Activated CD4-positive, alpha-beta T cell treated with anti-CD3 and anti-CD28 coated beads for 36 hours (primary cell): ENCODE measurements around the gene PIP4P1. TPM values are rescaled to one million over a fixed set of nuclear protein-coding genes. Genes with fewer than 3 reads are reported as not detected.

Source experiments
- ATAC-seq: fragments of 200-7000 bp; cut with Tn5 transposase; one replicate; pipeline ENCODE4 v1.10.0; 2021; ENCODE audit warnings: mild to moderate bottlenecking, moderate library complexity
- CTCF ChIA-PET: fragments of 350-600 bp; sonication (Branson Sonifier 250); formaldehyde crosslinking; loops from one replicate; lab custom pipeline; 2021; ENCODE audit warnings: antibody characterized with exemption; lab: Charles Lee
- POLR2A ChIA-PET: fragments of 350-600 bp; sonication (Branson Sonifier 250); formaldehyde crosslinking; loops from one replicate; lab custom pipeline; 2021; ENCODE audit warnings: antibody characterized with exemption, inconsistent platforms; lab: Charles Lee
- DNase-seq: peaks from one replicate; pipeline ENCODE4 v3.0.0-alpha.2; 2020
- H3K27ac Mint-ChIP-seq: one replicate; pipeline ENCODE4 v1.8.0; 2021; ENCODE audit warnings: mixed read lengths
- H3K27me3 Mint-ChIP-seq: one replicate; pipeline ENCODE4 v1.8.0; 2021; ENCODE audit warnings: mixed read lengths
- H3K36me3 Mint-ChIP-seq: one replicate; pipeline ENCODE4 v1.8.0; 2021; ENCODE audit warnings: low read depth, mixed read lengths
- H3K4me1 Mint-ChIP-seq: one replicate; pipeline ENCODE4 v1.8.0; 2021; ENCODE audit warnings: mixed read lengths
- H3K4me3 Mint-ChIP-seq: one replicate; pipeline ENCODE4 v1.8.0; 2021; ENCODE audit warnings: mild to moderate bottlenecking, moderate library complexity, mixed read lengths
- H3K9me3 Mint-ChIP-seq: one replicate; pipeline ENCODE4 v1.8.0; 2021; ENCODE audit warnings: low read depth, mixed read lengths
- intact Hi-C, 2 experiments: fragments of 100-400 bp; cut with DNase I in 1 of 2; cut with micrococcal nuclease in 1 of 2; formaldehyde crosslinking; loops; one replicate each; pipeline versions ENCODE4 v1.14.2 to v1.15.1; 2022 to 2024; cut with DNase I, micrococcal nuclease
- total RNA-seq, 2 experiments: library from RNA; stranded (reverse); gene quantifications; one replicate each; pipeline ENCODE4 v1.2.3, GENCODE V29; 2021

Gene PIP4P1
- total RNA-seq, 2 experiments from 2014 or later, result 24.2 to 24.7 TPM

DNA sequence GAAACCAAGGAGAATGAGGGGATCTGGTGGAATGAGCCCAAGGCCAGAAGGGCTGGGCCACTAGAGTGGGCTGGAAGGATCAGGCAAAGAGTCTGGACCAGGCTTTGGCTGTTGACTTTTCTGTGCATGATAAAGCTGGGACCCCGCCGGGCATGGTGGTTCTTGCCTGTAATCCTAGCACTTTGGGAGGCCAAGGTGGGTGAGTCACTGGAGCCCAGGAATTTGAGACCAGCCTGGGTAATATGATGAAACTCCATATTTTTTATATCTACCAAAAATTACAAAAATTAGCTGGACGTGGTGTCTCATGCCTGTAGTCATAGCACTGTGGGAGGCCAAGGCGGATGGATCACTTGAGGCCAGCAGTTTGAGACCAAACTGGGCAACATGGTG, 24.9 kb downstream of the PIP4P1 start:
- intact Hi-C loops, result no loop called here
- no peaks in the 10 kb centered on the region for H3K36me3 Mint-ChIP-seq
- H3K4me1 Mint-ChIP-seq, result peaks cover 13% of the 10 kb centered on the region
- no peaks in the 10 kb centered on the region for H3K9me3 Mint-ChIP-seq
- H3K27ac Mint-ChIP-seq, result no peak overlapping the region
- ChIA-PET CTCF (interaction anchor here (0.6 kb wide), 3 partner anchors 17 to 53 kb away, joined by 3 to 4 read pairs (median 3); no protein-coding TSS in a partner anchor), POLR2A (no interaction called here)
- H3K27me3 Mint-ChIP-seq, result no peaks in the 10 kb centered on the region
- H3K4me3 Mint-ChIP-seq, result no peak overlapping the region
- DNase-seq (no peak), ATAC-seq (no peak)

DNA sequence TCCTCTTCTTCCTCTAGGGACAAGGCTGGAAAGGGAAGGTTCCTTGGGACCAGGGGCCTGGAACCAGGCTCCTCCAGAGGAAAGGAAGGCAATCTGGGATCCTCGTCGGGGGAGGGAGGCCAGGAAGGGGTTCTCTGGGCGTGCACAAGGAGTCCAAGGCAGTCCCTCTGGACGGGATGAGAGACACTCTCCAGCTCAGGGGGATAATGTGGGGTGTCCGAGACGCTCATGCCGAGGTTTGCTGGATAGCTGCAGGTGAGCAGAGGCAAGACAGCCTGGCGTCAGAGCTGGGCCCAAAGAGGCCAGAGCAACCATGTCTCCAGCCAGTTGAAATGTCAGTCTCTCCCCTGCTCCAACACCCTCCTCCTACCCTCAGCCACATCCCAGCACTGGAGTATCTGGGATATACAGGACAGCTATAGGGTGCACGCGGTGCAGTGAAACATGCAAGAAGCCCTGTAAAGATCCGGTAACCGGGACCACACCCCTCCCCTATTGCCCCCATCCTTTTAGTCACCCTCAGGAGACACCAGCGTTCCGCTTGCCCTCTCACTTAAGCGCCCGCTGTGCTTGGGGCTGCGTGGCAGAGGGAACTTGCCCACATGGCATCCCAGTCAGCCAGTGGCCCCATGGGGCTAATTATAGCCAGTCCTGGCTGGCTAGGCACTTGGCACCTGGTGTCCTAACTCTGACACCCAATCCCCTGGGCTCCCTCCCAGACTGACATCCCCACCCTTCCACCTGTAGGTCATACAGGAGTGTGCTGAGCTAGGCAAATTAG, 25.5 kb downstream of the PIP4P1 start, which contains the start of gene KLHL33:
TSS of gene KLHL33 (minus strand) at position 585 of the 781 bp plus-strand sequence. CDS start at position 230, 355 bp downstream.
- no peak within 1 kb of the TSS for H3K27ac Mint-ChIP-seq

DNA sequence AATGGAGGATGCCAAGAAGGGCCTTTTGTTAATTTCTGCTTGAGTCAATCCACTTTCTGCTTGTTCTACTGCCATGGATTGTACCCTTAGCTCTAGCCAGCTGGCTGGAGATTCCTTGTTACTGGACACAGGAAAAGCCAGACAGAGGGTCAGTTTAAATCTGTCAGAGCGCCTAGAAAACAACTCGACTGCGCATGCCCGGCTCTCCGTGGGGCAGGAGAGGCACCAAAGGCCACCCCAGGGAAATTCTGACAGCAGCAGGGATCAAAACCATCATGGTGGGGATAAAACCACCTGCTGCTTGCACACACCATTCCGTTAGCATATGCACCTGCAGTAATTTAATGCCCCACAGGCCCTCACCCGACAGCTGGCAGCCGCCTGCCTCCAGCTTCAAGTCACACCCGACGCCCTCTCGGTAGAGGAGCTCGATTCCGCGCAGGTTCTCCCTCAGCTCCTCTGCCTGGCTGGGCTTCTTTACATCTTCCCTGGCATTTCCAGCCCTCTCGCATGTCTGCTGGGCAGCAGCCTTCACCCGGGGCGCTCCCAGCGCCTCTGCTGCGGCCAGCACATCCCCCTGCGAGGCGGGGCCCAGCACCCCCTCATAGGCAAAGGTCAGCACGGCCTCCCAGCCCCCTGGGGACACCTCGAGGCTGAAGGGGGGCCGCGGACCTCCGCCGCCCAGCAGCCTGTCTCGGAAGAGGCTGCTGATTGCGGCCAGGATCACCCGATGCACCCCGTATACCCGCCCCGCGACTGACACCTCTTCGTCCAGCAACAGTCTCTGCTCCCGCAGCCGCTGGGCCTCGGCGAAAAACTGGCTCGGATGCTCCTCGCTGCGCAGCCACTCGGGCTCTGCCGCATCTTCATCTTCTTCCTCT, 26.3 kb downstream of the PIP4P1 start:
- POLR2A ChIA-PET, result no interaction called here
- Mint-ChIP-seq H3K27me3 (no peaks in the 10 kb centered on the region), H3K4me3 (no peak overlapping the region), H3K36me3 (no peaks in the 10 kb centered on the region), H3K9me3 (no peaks in the 10 kb centered on the region), H3K4me1 (peaks cover under 1% of the 10 kb centered on the region), H3K27ac (no peak overlapping the region)
- no peak for ATAC-seq
- DNase-seq, result no peak
- intact Hi-C loops, result no loop called here
- CTCF ChIA-PET, result no interaction called here

More for the DNA sequence above, 25.5 kb downstream of the PIP4P1 start, which contains the start of gene KLHL33:
- H3K36me3 Mint-ChIP-seq, result no peaks in the 10 kb centered on the region
- POLR2A ChIA-PET, result no interaction called here
- DNase-seq (no peak), ATAC-seq (no peak)
- CTCF ChIA-PET, result no interaction called here
- peaks cover 7% of the 10 kb centered on the region for H3K4me1 Mint-ChIP-seq
- H3K27me3 Mint-ChIP-seq, result no peaks in the 10 kb centered on the region
- H3K4me3 Mint-ChIP-seq, result no peak within 1 kb of the TSS
- no peaks in the 10 kb centered on the region for H3K9me3 Mint-ChIP-seq
- intact Hi-C loops, result no loop called here

DNA sequence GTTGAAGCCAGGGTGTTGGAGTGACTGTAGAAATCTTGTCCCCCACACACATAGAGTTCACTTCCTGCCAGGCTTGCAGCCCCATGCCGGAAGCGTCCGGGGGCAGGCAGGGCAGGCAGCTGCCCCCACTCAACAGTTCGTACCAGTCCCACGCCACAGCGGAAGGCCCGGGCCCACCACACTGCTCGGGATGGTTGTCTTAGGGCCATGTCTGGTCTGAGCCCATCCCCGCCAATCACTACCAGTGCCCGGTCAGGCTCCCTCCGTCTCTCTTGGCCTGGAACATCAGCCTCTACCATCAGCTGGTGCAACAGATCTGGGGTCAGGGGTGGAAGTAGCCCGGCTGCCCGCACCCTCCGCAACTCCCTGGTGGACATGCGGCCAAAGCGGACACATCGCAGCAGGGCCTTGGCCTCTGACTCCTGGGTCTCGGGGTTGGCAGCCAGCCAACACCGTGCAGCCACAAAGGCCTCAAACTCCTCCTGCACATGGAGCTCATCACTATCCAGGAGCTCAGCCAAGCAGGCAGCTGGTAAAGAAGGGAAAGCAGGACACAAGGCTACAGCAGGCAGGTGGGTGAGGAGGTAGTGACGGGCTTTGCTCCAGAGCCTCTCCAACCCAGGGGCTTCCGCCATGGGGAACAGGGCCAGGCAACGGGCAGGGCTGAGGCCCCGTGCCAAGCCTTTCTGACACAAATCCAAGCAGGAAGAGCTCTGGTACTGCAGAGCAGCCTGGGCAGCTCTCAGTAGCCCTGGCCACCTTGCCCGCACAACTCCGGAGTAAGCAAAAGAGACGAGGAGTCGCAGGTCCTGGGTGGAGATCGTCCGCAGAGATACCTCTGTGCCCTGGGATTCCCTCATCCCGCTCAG, 31.2 kb downstream of the PIP4P1 start:
- Mint-ChIP-seq H3K4me1 (peaks cover 28% of the 10 kb centered on the region), H3K27me3 (no peaks in the 10 kb centered on the region), H3K27ac (peak overlapping the region; percentile 6), H3K36me3 (no peaks in the 10 kb centered on the region), H3K9me3 (no peaks in the 10 kb centered on the region), H3K4me3 (no peak overlapping the region)
- no peak for DNase-seq
- ATAC-seq, result no peak
- intact Hi-C loops, result no loop called here
- ChIA-PET CTCF (interaction anchor here (3.0 kb wide), 1 partner anchor 15 kb away, joined by 13 read pairs; no protein-coding TSS in a partner anchor), POLR2A (interaction anchor here (0.6 kb wide), 1 partner anchor 1119 kb away, joined by 3 read pairs; no protein-coding TSS in a partner anchor)

DNA sequence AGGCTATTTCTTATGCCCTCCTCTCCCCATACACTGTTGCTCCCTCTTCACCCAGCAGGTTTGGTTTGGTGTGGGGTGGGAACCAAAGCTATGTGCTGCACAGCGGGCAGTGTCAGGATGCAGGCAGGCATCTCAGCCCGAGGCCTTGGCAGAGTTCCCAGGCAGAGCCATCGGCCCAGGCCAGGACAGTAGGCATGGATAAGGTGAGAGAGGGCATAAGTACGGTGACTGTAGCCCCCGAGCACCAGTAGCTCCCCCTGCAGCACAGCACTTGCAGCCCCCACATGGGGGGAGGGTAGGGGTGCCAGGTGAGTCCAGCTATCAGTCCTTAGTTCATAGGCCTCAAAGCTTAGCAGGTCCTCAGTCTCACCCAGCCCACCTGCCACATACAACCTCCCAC, 32.4 kb downstream of the PIP4P1 start:
- ChIA-PET POLR2A (no interaction called here), CTCF (interaction anchor here (3.0 kb wide), 1 partner anchor 14 kb away, joined by 13 read pairs; no protein-coding TSS in a partner anchor)
- H3K27ac Mint-ChIP-seq, result no peak overlapping the region
- DNase-seq, result no peak
- peaks cover 28% of the 10 kb centered on the region for H3K4me1 Mint-ChIP-seq
- no peaks in the 10 kb centered on the region for H3K9me3 Mint-ChIP-seq
- no peaks in the 10 kb centered on the region for H3K27me3 Mint-ChIP-seq
- no peaks in the 10 kb centered on the region for H3K36me3 Mint-ChIP-seq
- no peak for ATAC-seq
- H3K4me3 Mint-ChIP-seq, result no peak overlapping the region
- intact Hi-C loops, result no loop called here

DNA sequence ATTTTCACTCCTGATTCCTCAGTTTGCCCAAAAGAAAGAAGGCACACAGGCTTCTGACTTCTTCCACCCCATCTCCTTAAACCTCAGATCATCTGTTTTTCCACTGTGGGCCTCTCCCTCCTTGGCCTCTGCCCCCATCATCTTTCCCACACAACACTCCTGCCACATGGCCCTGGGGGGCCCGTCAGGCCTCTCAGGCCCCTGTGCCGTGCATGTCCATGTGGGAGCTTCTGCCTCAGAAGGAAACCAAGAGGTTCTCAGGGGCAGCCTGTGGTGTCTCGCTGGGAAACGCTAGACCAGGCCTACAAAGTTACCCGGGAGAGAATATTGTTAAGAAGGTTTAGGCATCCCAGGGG, 33.2 kb downstream of the PIP4P1 start:
- Mint-ChIP-seq H3K4me3 (peak overlapping the region; percentile 37), H3K4me1 (peaks cover 28% of the 10 kb centered on the region), H3K9me3 (no peaks in the 10 kb centered on the region), H3K27ac (peak overlapping the region; percentile 81), H3K36me3 (no peaks in the 10 kb centered on the region), H3K27me3 (no peaks in the 10 kb centered on the region)
- ATAC-seq (no peak), DNase-seq (no peak)
- ChIA-PET CTCF (no interaction called here), POLR2A (no interaction called here)
- intact Hi-C loops, result no loop called here

DNA sequence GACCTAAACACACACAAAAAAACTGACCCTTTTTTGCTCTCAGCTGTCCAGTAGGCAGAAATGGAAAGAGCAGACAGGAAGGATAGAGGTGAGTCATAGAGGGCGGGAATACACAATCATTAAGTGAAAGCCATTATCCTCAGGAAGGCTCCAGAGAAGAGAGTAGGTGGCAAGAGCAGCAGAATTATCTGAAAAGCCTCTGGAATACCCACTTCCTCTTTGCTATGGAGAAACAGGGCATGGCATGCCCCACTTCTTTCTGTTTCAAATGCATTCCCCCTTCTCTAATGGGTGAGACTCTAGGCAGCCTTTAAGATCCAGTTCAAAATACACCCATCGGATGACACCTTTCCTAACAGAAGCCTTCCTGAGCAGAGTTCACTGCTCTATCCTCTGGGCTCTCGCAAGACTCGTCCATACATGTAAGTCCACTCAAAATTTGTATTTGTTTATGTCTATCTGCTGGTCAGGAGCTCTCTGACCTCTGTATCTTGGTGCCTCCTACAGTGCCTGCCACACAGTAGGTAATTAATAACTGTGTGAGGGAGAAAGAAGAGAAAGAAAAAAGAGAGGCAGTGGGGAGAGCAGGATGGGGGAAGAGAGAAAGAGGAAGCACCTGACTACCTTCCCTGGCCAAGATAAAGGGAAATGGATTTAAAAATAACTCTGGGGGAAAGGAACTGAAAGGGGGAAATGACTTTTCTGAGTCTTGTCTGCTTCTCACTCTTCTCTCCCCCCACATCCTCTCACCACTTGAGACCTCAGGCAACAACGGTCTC, 33.8 kb downstream of the PIP4P1 start:
- ATAC-seq (peak; percentile 69), DNase-seq (no peak)
- H3K27ac Mint-ChIP-seq, result peak overlapping the region; percentile 81
- H3K36me3 Mint-ChIP-seq, result no peaks in the 10 kb centered on the region
- POLR2A ChIA-PET, result no interaction called here
- no peaks in the 10 kb centered on the region for H3K9me3 Mint-ChIP-seq
- H3K27me3 Mint-ChIP-seq, result no peaks in the 10 kb centered on the region
- CTCF ChIA-PET, result no interaction called here
- H3K4me3 Mint-ChIP-seq, result peak overlapping the region; percentile 37
- intact Hi-C loops, result no loop called here
- peaks cover 28% of the 10 kb centered on the region for H3K4me1 Mint-ChIP-seq

DNA sequence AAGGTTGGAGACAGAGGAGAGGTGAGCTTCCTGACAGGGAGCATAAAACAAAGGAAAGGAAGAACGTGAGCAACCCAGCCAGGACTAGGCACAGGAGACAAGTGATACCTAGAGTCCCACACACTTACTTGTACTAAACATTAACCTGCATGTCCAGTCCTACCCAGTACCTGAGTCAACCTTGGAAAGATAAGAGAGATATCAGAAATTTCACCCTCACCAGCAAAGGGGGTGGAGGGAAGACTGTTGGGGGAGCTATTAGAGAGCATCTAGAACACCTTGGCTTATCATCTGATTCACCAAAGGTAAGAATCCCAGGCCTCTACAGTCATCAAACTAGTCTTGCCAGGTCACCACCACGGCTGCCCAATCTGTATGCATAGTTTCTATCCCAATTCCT, 36.4 kb downstream of the PIP4P1 start:
- CTCF ChIA-PET, result interaction anchor here (0.7 to 4.8 kb wide), 3 partner anchors 10 to 185 kb away, joined by 3 to 39 read pairs (median 3); partner anchors contain the start of gene TEP1
- no peaks in the 10 kb centered on the region for H3K36me3 Mint-ChIP-seq

DNA sequence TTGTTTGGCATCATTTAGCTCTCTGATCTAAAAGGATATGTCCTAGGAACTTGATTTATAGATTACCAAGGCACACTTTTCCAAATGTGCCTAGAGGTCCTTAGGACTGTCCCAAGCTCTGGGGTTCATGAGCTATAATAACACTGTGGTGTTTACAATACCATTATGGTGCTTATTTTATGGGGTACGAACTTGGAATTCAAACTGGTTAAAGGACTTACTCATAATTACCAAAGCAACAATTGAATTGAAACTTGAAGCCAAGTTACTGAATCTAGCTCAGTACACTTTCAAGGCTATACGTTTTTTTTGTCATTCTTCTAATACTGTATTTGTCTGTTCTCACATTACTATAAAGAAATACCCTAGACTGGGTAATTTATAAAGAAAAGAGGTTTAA, 38.3 kb downstream of the PIP4P1 start:
- Mint-ChIP-seq H3K9me3 (no peaks in the 10 kb centered on the region), H3K4me3 (no peak overlapping the region), H3K4me1 (peaks cover 11% of the 10 kb centered on the region), H3K27me3 (no peaks in the 10 kb centered on the region), H3K36me3 (no peaks in the 10 kb centered on the region), H3K27ac (no peak overlapping the region)
- DNase-seq (no peak), ATAC-seq (no peak)
- intact Hi-C loops, result no loop called here
- ChIA-PET CTCF (interaction anchor here (1.3 to 4.8 kb wide), 3 partner anchors 8 to 95 kb away, joined by 4 to 39 read pairs (median 4); partner anchors contain the start of gene TEP1), POLR2A (no interaction called here)

More for the DNA sequence above, 36.4 kb downstream of the PIP4P1 start:
- no peaks in the 10 kb centered on the region for H3K27me3 Mint-ChIP-seq
- no peak overlapping the region for H3K4me3 Mint-ChIP-seq
- intact Hi-C loops, result no loop called here
- H3K9me3 Mint-ChIP-seq, result no peaks in the 10 kb centered on the region
- H3K4me1 Mint-ChIP-seq, result peaks cover 28% of the 10 kb centered on the region
- POLR2A ChIA-PET, result no interaction called here
- H3K27ac Mint-ChIP-seq, result no peak overlapping the region
- ATAC-seq (no peak), DNase-seq (no peak)

DNA sequence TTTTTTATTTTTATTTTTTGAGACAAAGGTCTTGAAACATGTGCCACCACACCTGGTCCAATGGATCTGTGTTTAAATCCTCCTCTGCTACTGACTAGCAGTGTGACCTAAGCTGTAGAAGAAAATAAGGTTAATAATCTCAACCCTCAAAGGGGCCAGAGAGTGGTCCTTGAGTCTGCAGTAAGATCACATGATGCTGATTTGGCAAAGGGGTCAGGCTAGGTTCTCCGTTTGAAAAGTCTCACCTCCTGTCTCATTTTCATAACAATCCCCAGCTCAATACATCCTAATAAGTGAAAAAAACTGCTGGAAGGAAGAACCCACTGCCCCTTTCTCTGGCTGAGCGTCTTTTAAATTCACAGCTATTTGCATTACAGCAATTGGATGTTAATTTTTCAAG, 40.0 kb downstream of the PIP4P1 start:
- H3K4me1 Mint-ChIP-seq, result peaks cover 7% of the 10 kb centered on the region
- no peaks in the 10 kb centered on the region for H3K36me3 Mint-ChIP-seq
- H3K27ac Mint-ChIP-seq, result no peak overlapping the region
- DNase-seq (no peak), ATAC-seq (no peak)
- no peaks in the 10 kb centered on the region for H3K27me3 Mint-ChIP-seq
- POLR2A ChIA-PET, result no interaction called here
- H3K4me3 Mint-ChIP-seq, result no peak overlapping the region
- CTCF ChIA-PET, result interaction anchor here (0.6 to 1.8 kb wide), 3 partner anchors 11 to 95 kb away, joined by 3 to 4 read pairs (median 3); no protein-coding TSS in a partner anchor
- intact Hi-C loops, result no loop called here
- H3K9me3 Mint-ChIP-seq, result no peaks in the 10 kb centered on the region
